Endothelial cell (in vitro differentiated cells): ENCODE data around the gene RAD51D. TPM values are rescaled to one million over a fixed set of nuclear protein-coding genes. Genes with fewer than 3 reads are reported as not detected.
"Not testable (repeated sequence)": the region's sequence is repeated elsewhere in the genome, so short reads cannot be mapped to it uniquely, and the experiment has no call there.

Source experiments
- DNase-seq: peaks from one replicate; pipeline ENCODE4 v3.0.0; 2021; ENCODE audit warnings: low spot score
- H3K27ac Mint-ChIP-seq: one replicate; pipeline ENCODE4 v1.8.0; 2021; ENCODE audit warnings: mixed read lengths, inconsistent platforms; ENCODE audit not compliant: unreplicated experiment
- H3K27me3 Mint-ChIP-seq: one replicate; pipeline ENCODE4 v1.8.0; 2021; ENCODE audit warnings: mild to moderate bottlenecking, moderate library complexity, mixed read lengths, inconsistent platforms; ENCODE audit not compliant: unreplicated experiment
- H3K36me3 Mint-ChIP-seq: one replicate; pipeline ENCODE4 v1.8.0; 2021; ENCODE audit warnings: mild to moderate bottlenecking, low read depth, mixed read lengths, inconsistent platforms; ENCODE audit not compliant: unreplicated experiment
- H3K4me1 Mint-ChIP-seq: one replicate; pipeline ENCODE4 v1.8.0; 2021; ENCODE audit warnings: mild to moderate bottlenecking, mixed read lengths, inconsistent platforms; ENCODE audit not compliant: unreplicated experiment
- H3K4me3 Mint-ChIP-seq: one replicate; pipeline ENCODE4 v1.8.0; 2021; ENCODE audit warnings: mild to moderate bottlenecking, mixed read lengths, inconsistent platforms; ENCODE audit not compliant: unreplicated experiment
- H3K9me3 Mint-ChIP-seq: one replicate; pipeline ENCODE4 v1.8.0; 2021; ENCODE audit warnings: mixed read lengths, inconsistent platforms; ENCODE audit not compliant: unreplicated experiment
- total RNA-seq: library from RNA; stranded (reverse); fragmentation: NEBNext Ultra II Directional; extraction: Animal tissue kit (Norgen Biotek cat#: 25700); gene quantifications from one replicate; pipeline ENCODE4 v1.2.1, GENCODE V29; 2021; ENCODE audit not compliant: unreplicated experiment
- TF ChIP-seq, protein P1 (sequence below): fragments of 200-600 bp; sonication (generic); IDR thresholded peaks from one replicate; pipeline ENCODE4 v1.5.0; 2021; ENCODE audit warnings: antibody characterized with exemption; ENCODE audit not compliant: unreplicated experiment

The RAD51D gene
- total RNA-seq, 1 donor from 2014 or later: 16.3 TPM

DNA sequence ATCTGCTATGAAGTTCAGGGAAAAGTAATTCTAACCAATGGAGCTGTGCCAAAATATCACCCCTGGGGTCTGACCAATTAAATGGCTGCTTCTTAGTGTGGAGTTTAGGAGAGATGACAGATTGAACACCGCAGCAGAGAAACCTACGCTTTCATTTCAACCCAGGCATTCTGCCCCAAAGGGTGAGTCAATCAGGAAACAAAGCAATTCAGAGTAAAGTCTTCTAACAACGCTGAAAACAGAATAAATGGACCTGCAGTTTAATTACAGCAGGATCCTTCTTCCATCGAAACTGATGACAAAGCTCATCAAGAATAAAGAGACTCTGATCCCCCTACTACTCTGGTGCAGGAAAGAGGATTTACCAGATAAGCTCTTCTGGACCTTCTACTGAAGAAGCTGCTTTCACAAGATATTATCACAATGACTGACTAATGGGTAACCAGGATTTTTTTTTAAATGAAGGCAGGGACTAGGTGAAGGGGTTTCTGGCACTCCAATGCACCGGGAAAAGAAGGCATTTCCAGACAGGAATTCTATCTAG is 72.8 kb downstream of the RAD51D start:
- TF ChIP-seq, protein P1, sequence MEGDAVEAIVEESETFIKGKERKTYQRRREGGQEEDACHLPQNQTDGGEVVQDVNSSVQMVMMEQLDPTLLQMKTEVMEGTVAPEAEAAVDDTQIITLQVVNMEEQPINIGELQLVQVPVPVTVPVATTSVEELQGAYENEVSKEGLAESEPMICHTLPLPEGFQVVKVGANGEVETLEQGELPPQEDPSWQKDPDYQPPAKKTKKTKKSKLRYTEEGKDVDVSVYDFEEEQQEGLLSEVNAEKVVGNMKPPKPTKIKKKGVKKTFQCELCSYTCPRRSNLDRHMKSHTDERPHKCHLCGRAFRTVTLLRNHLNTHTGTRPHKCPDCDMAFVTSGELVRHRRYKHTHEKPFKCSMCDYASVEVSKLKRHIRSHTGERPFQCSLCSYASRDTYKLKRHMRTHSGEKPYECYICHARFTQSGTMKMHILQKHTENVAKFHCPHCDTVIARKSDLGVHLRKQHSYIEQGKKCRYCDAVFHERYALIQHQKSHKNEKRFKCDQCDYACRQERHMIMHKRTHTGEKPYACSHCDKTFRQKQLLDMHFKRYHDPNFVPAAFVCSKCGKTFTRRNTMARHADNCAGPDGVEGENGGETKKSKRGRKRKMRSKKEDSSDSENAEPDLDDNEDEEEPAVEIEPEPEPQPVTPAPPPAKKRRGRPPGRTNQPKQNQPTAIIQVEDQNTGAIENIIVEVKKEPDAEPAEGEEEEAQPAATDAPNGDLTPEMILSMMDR: no peak
- Mint-ChIP-seq H3K36me3 (no peaks in the 10 kb centered on the region), H3K9me3 (no peaks in the 10 kb centered on the region), H3K4me3 (no peak overlapping the region), H3K27me3 (peaks cover 3% of the 10 kb centered on the region), H3K4me1 (peaks cover 19% of the 10 kb centered on the region), H3K27ac (no peak overlapping the region)
- no peak for DNase-seq

DNA sequence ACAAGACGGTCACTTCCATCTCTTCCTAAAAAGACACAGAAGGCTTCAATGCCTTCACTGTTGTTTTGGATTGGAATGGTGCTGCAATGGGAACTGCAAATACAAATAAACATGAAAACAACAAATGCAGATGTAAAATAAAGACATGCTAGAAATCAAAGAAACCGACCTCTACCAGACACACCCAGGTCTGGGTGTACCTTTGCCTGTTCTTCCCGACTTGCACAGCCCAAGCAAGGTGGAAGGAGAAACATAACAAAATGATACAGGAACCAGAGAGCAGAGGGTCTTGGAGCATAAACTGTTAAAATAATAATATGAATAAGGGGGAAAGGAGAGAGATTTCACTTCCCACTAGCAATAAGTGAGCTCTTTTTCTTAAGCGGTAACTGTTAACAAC is 73.4 kb downstream of the RAD51D start:
- Mint-ChIP-seq H3K9me3 (no peaks in the 10 kb centered on the region), H3K27ac (no peak overlapping the region), H3K4me1 (peaks cover 14% of the 10 kb centered on the region), H3K36me3 (no peaks in the 10 kb centered on the region), H3K27me3 (peaks cover 3% of the 10 kb centered on the region), H3K4me3 (no peak overlapping the region)
- TF ChIP-seq, protein P1: no peak
- no peak for DNase-seq

DNA sequence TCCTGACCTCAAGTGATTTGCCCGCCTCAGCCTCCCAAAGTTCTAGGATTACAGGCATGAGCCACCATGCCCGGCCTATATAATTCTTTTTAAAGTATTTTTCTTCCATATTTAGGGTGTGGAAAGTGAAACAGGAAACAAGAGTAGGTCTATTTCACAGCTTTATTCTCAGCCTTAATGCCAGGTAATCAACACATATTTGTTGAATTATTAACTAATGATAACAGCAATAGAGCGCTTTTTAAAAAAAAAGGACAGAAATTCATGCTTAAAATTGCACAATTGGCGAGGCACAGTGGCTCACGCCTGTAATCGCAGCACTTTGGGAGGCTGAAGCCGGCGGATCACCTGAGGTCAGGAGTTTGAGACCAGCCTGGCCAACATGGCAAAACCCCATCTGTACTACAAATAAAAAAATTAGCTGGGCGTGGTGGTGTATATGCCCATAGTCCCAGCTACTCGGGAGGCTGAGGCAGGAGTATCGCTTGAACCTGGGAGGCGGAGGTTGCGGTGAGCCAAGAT is 74.1 kb downstream of the RAD51D start:
- not testable (repeated sequence) for H3K27ac Mint-ChIP-seq, H3K9me3 Mint-ChIP-seq

DNA sequence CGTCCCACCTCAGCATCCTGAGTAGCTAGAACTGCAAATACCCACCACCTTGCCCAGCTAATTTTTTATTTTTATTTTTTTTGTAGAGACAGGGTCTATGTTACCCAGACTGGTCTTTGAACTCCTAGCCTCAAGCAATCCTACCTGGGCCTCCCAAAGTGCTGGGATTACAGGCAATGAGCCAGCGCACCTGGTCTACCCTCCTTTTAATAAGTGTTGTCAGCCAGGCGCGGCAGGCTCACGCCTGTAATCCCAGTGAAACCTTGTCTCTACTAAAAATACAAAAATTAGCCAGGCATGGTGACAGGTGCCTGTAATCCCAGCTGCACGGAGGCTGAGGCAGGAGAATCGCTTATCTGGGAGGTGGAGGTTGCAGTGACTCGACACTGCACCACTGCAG is 75.5 kb downstream of the RAD51D start:
- Mint-ChIP-seq H3K27me3 (peaks cover 5% of the 10 kb centered on the region), H3K9me3 (no peaks in the 10 kb centered on the region), H3K36me3 (no peaks in the 10 kb centered on the region), H3K4me3 (no peak overlapping the region), H3K27ac (no peak overlapping the region), H3K4me1 (peaks cover 11% of the 10 kb centered on the region)
- TF ChIP-seq, protein P1: no peak
- DNase-seq: no peak

More for the DNA sequence above, 74.1 kb downstream of the RAD51D start:
- not testable (repeated sequence) for H3K27me3 Mint-ChIP-seq, H3K36me3 Mint-ChIP-seq, DNase-seq, H3K4me3 Mint-ChIP-seq
- peaks cover 11% of the 10 kb centered on the region for H3K4me1 Mint-ChIP-seq

Other genes with a start within 250 kb of the RAD51D start
- gene CCT6B, start 158.4 kb downstream of the RAD51D start, total RNA-seq: 3.9 TPM
- gene ZNF830, start 158.3 kb downstream of the RAD51D start, total RNA-seq: 18.5 TPM
- gene LIG3, start 139.3 kb downstream of the RAD51D start, total RNA-seq: 42.1 TPM
- gene RFFL, start 56.2 kb downstream of the RAD51D start, total RNA-seq: 20.6 TPM
- gene FNDC8, start 1.8 kb upstream of the RAD51D start, total RNA-seq: not detected
- 16.7 TPM for gene NLE1, start 22.4 kb upstream of the RAD51D start, total RNA-seq
- gene UNC45B, start 28.0 kb upstream of the RAD51D start, total RNA-seq: 1.9 TPM
- not detected for gene SLC35G3, start 74.5 kb upstream of the RAD51D start, total RNA-seq
- 18.2 TPM for gene SLFN5, start 123.2 kb upstream of the RAD51D start, total RNA-seq